ENCODE measurements around the gene DDIT4.
"Not testable (repeated sequence)": the region's sequence is repeated elsewhere in the genome, so short reads cannot be mapped to it uniquely, and the experiment has no call there.

The DDIT4 gene

GRCh38 chr10:72306215-72306760 is 32.6 kb downstream of the DDIT4 start:
- TF ChIP-seq MAX (IDR thresholded peaks at IDR 0.05; ENCODE audit: low read depth, low read length) = no peak
- TF ChIP-seq MYC (IDR thresholded peaks at IDR 0.05; ENCODE audit: low read depth, low read length) = no peak
- TF ChIP-seq CTCF (IDR thresholded peaks at IDR 0.05; ENCODE audit: low read depth, low read length) = no peak
- TF ChIP-seq POLR2A (IDR thresholded peaks at IDR 0.05; ENCODE audit: extremely low read depth, insufficient read length) = no peak
- no peak for DNase-seq (ENCODE audit: low read depth)
- H3K4me3 ChIP-seq (ENCODE audit: low read depth, low read length) = no peak overlapping the region

GRCh38 chr10:72307711-72308110 is 34.0 kb downstream of the DDIT4 start:
- not testable (repeated sequence) for H3K4me3 ChIP-seq (ENCODE audit: low read depth, low read length); DNase-seq (ENCODE audit: low read depth)

GRCh38 chr10:72308320-72308987 is 34.7 kb downstream of the DDIT4 start:
- H3K4me3 ChIP-seq (ENCODE audit: low read depth, low read length) = no peak overlapping the region
- TF ChIP-seq MYC (IDR thresholded peaks at IDR 0.05; ENCODE audit: low read depth, low read length) (peak; percentile 57), MAX (IDR thresholded peaks at IDR 0.05; ENCODE audit: low read depth, low read length) (peak; percentile 48; the same call in 1 of the 2 replicates), POLR2A (IDR thresholded peaks at IDR 0.05; ENCODE audit: extremely low read depth, insufficient read length) (no peak)
- peak; percentile 93 for DNase-seq (ENCODE audit: low read depth)

- H3K4me3 ChIP-seq (ENCODE audit: low read depth, low read length) = no peak overlapping the region
- TF ChIP-seq MYC (IDR thresholded peaks at IDR 0.05; ENCODE audit: low read depth, low read length) (peak; percentile 37; the same call in 1 of the 2 replicates), CTCF (IDR thresholded peaks at IDR 0.05; ENCODE audit: low read depth, low read length) (no peak), MAX (IDR thresholded peaks at IDR 0.05; ENCODE audit: low read depth, low read length) (peak; percentile 80), POLR2A (IDR thresholded peaks at IDR 0.05; ENCODE audit: extremely low read depth, insufficient read length) (no peak)
- DNase-seq (ENCODE audit: low read depth) = peak; percentile 48
These were observed 35.8 kb downstream of the DDIT4 start for GRCh38 chr10:72309290-72310240.

- no peak for TF ChIP-seq MAX (IDR thresholded peaks at IDR 0.05; ENCODE audit: low read depth, low read length)
- TF ChIP-seq POLR2A (IDR thresholded peaks at IDR 0.05; ENCODE audit: extremely low read depth, insufficient read length) = no peak
- TF ChIP-seq MYC (IDR thresholded peaks at IDR 0.05; ENCODE audit: low read depth, low read length) = no peak
- TF ChIP-seq CTCF (IDR thresholded peaks at IDR 0.05; ENCODE audit: low read depth, low read length) = no peak
- no peak overlapping the region for H3K4me3 ChIP-seq (ENCODE audit: low read depth, low read length)
- DNase-seq (ENCODE audit: low read depth) = no peak
These were observed 36.5 kb downstream of the DDIT4 start for GRCh38 chr10:72310241-72310633.

- H3K4me3 ChIP-seq (ENCODE audit: low read depth, low read length) = no peak overlapping the region
- TF ChIP-seq CTCF (IDR thresholded peaks at IDR 0.05; ENCODE audit: low read depth, low read length) (no peak), POLR2A (IDR thresholded peaks at IDR 0.05; ENCODE audit: extremely low read depth, insufficient read length) (no peak), MYC (IDR thresholded peaks at IDR 0.05; ENCODE audit: low read depth, low read length) (no peak), MAX (IDR thresholded peaks at IDR 0.05; ENCODE audit: low read depth, low read length) (no peak)
- peak; percentile 65 for DNase-seq (ENCODE audit: low read depth)
These were observed 36.9 kb downstream of the DDIT4 start for GRCh38 chr10:72310636-72311035.

All from NB4 (cell line).